Measurements from ENCODE around the gene DAGLA.

GRCh38 chr11:61718621-61719302, 38.6 kb downstream of the DAGLA start:
- TF ChIP-seq CTCF (IDR thresholded peaks at IDR 0.05), result no peak
- no peak for TF ChIP-seq POLR2A (IDR thresholded peaks at IDR 0.05)
